Dermis blood vessel endothelial cell (primary cell): ENCODE measurements around the gene TMPRSS13. TPM values are rescaled to one million over a fixed set of nuclear protein-coding genes. Genes with fewer than 3 reads are reported as not detected.
"Not testable (repeated sequence)": the region's sequence is repeated elsewhere in the genome, so short reads cannot be mapped to it uniquely, and the experiment has no call there.

Experiments used
- DNase-seq: peaks from one replicate; pipeline ENCODE4 v3.0.0; 2010
- total RNA-seq: library from RNA; depleted of rRNA; stranded (reverse); fragments of >200 nt; gene quantifications from 2 replicates; pipeline ENCODE4 v1.2.3, GENCODE V29; 2014

Gene TMPRSS13
- total RNA-seq, 1 donor from 2014 or later, result not detected

DNA sequence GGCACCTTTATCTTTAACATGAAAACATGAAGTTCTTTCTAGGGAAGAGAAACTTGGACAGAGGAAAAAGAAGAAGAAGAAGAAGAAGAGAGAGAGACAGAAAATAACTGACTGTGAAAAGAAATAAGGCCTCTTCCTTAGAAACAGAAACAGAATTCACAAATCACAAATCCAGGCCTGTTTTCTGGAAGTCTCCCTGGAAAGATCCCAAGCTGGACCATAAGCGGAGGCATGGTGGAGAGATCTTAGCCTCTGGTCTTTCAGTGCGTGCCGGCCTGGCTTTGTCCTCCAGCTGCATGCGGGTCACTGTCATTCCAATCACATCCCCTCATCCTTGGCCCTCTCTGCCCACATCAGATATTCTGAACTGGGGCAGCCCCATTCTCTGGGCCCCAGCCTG is 59.6 kb downstream of the TMPRSS13 start:
- no peak for DNase-seq

DNA sequence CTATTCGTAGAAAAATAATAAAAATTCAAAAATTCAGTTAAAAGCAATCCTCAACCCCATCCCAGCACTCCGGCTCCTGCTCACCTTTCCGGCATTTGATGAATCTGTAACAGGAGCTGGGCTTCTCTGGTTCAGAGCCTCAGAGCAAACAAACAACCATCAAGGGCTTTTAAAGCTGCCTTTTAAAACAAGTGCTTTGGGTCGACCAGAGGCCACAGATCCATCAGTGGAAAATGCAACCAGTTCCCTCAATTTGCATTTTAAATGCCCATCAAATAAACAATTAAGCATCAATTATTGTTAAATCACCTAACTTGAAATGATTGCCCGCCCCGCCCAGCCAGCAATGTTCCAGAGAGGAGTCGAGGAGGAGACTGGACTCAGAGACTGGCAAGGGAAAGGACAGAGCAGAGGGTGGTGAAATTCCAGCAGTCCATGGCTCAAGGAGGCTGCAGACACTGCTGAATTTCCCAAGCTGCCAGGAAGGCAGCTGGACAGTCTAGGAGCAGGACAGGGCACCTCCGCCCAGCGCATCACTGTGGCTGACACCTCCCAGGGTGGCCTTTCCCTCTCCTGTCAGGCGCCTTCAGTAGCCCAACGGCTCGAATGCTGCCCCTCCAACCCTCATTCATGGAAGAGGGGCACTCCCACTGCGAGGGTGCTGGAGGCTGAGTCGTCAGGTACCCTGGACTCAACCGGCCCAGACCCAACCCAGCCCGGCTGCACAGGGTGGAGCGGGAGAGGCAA is 60.2 kb downstream of the TMPRSS13 start:
- no peak for DNase-seq

DNA sequence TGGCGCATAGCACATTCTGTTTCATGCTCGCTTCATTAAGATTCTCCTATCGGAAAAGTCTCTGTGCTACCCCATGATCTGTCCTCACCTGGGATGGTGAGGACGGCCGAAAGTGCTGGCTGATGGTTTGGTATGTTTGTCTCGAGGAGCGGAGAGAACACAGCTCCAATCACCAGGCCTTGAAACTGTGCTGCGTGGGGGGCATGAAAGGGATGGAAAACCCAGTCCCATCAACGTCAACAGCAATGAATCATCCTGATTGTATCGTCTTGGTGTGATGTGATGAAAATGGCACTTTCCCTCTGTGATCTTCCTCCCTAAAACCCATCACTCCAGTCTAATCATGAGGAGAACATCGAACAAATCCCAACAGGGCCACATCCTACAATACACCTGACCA is 61.1 kb downstream of the TMPRSS13 start:
- no peak for DNase-seq

DNA sequence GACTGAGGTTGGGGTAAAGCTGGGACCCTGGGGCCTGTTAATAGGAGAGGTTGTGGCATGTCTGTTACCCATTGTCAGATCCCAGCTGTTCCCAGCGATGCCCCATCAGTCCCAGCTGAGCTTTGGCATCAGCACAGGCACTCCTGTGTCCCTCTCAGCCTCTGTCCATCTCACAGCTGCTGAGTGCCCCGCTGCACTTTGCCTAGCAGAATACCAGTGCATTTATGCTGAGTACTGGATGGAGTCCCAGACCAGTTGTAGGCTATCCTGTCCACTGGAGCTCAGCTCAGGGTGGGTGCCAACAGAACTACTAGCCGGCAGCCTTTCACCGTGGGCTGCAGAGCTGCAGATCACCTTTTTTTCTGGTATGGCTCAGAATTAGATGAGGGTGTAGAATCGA is 62.7 kb downstream of the TMPRSS13 start:
- no peak for DNase-seq

DNA sequence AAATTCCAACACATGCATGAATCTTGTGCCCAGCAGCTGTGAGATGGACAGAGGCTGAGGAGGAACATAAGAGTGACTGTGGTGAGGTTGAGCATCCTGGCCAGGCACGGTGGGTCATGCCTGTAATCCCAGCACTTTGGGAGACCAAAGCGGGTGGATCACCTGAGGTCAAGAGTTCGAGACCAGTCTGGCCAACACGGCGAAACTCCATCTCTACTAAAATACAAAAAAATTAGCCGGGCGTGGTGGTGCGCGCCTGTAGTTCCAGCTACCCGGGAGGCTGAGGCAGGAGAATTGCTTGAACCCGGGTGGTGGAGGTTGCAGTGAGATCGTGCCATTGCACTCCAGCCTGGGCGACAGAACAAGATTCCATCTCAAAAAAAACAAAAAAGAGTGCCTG is 63.7 kb downstream of the TMPRSS13 start:
- not testable (repeated sequence) for DNase-seq

DNA sequence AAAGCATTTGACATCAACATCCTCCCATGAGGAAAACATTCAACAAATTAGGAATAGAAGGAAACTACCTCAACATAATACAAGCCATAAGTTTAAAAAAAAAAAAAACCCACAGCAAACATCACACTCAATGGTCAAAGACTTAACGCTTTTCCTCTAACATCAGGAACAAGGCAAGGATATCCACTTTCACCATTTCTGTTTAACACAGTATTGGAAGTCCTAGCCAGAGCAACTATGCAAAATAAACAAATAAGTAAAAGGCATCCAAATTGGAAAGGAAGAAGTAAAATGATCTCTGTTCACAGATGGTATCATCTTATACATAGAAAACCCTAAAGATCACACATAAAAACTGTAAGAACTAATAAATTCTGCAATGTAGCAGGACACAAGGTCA is 65.8 kb downstream of the TMPRSS13 start:
- no peak for DNase-seq

DNA sequence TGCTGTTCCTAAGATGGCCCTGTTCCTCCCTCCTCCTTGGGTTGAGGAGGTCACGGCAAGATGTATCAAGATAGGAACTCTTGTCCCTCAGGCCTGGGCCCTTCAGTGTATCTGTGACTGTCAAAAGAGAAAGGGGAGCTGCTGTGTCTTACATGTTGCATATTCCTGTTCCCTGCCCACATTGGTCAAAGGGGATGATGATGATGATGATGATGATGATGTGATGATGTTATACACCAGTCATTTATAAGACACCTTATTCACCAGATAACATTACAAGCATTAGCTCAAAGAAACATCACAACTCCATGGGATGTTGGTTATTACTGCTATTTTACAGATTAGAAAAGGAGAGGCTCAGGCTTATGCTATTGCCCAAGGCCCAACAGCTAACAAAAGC is 66.4 kb downstream of the TMPRSS13 start:
- no peak for DNase-seq

DNA sequence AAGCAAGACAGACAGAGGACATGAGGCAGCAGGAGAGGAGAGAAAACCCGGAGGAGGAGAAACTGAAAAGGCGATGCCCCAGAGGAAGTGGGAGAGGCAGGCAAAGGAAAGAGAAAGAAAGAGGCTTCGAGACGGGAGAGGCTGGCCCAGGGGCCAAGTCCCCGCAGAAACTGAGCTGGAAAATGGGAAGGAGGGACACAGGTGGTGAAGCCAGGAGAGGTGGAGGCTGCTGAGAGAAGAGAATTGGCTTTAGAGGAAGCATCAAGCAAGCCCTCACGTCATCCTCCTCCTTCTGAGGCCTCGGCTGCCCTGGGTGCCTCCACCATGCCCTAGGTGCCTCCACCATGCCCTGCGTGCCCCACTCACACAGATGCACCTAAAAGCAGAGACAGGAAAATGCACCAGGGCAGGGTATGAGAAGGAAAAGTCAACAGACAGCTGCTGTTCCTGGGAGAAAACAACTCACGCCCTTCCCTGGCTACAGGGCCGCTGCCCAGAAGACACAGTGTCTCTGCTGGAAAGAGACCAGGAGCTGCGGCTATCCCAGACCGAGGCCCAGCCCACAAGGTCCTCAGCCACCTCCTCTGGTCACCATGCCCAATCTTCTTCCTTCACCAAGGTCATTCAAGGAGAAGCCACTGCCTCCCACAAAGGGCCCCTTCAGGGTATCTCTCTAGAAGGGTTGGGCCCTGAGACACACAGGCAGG is 67.0 kb downstream of the TMPRSS13 start:
- no peak for DNase-seq

DNA sequence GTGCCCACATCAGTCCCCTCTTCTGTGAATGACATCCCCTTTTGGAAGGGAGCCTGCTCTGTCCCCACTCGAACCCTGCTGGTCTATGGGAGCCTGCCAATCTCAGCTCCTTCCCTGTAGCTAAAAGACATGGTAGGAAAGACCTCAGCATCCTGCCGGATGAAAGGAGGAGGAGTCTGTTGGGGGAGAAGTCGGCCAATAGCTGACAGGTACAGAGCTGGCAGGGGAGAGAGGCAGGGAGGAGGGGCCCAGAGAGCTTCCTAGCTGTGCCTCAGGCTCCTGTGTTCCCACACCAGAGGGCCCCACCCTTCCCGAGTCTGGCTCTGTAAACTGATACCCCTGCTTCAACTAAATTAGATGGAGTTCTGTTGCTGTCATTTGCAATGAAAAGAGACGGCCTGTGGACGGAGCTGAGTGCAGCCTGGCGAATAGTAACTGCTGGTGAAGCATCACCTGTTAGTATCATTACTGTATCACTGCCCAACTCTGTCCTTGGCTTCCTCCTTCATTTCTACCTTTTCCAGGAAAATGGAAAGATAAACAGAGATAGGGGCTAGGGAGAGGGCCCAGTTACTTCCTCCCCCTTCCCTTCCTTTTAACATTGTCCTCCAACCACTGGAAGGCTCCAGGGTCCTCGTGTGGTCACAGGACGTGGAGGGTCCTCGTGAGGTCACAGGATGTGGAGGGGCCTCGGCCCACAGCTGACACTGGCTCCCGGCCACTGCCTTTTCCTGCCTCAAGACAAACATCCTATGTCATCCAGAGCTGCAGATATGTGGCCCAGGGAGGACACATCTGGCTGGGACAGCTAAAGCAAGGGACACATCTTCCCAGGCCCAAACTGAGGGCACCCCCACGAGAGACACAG is 67.8 kb downstream of the TMPRSS13 start:
- no peak for DNase-seq

DNA sequence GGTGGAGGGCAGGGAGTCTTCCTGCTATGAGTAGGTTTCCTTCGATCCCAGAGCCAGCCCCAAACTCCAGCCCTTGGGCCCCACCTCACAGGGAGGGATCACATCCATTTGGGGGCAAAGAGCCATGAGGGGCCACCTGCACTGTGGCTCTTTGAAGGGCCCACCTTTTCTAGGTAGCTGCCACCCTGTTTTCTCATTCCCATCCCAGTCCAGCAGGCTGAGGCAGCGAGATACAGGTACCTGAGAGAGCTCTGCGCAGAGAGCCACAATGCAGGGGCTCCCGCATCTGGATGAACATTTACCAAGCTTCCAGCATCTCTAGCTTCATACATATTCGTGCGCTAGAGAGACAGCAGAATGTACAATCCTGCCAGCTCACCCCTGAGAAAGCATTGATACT is 69.1 kb downstream of the TMPRSS13 start:
- no peak for DNase-seq

DNA sequence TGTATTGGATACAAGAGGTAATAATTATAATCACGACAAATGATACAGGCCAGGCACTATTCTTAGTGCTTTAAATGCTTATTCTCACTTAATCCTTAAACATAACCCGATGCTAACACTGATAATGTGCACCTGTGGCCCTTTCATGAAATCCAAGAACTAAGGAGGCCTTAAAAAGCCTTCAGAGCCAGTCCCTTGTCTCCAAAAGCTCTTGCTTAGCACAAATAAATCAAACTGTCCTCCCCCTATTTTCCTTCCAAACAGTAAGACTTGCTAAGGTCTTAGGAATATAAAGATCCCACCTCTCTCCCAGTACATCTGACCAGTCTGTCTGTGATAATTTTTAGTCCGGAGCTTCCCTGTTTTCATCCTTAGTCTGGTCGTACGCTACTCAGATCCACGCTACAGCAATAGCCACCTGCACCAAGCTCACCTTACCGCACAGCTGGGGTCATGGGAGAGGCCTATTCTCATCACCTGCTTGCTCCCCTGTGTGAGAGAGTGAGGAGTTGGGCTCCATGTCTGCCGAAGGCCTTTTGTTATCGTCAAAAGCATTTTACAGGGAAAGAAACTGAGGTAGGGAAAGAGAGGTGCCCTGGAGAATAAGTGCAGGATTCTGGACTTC is 69.6 kb downstream of the TMPRSS13 start:
- DNase-seq, result no peak

DNA sequence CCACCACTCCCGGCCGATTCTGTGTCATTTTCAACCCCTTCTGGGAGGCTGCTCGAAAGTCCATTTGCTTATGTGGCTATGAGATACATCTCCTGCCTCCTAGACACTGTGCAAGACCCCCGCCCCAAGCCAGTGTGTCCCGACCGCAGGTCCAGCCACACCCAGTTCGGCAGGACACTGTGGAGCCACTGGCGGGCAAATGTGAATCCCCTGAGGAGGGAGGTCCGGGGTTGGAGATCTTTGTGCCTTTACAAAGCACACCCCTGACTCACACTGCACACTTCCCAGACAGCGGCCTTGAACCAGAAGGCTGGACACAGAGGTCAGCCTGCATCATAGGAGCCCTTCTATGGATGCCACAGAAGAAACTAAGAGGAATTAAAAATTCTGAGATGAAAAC is 70.1 kb downstream of the TMPRSS13 start:
- no peak for DNase-seq

DNA sequence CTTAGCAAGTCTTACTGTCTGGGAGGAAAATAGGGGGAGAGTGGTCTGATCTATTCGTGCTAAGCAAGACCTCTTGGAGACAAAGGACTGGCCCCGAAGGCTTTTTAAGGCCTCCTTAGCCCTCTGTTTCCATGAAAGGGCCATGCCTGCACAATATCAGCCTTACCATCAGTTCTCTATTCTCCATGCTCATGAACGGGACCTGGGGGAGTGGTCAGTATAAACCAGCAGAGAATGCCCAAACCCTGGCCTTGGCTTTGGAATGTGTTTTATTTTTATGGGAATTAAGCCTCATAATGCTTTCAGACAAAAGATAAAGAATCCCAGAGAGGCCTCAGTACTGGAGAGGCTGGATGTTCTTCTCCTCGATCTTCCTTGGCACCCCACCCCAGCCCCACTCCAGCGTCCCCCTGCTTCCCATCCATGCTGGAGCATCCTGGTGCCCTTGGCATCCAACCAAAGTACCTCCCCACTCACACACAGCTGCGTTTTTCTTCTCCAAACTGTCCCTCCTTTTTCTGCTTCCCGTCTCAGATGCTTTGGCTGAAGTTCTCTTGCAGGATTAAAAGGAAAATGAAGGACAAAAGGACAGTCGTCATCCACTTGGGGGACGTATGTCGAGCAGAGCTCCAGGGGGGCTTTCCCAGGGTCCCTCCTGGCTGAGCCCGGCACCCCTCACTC is 71.3 kb downstream of the TMPRSS13 start:
- DNase-seq, result no peak

DNA sequence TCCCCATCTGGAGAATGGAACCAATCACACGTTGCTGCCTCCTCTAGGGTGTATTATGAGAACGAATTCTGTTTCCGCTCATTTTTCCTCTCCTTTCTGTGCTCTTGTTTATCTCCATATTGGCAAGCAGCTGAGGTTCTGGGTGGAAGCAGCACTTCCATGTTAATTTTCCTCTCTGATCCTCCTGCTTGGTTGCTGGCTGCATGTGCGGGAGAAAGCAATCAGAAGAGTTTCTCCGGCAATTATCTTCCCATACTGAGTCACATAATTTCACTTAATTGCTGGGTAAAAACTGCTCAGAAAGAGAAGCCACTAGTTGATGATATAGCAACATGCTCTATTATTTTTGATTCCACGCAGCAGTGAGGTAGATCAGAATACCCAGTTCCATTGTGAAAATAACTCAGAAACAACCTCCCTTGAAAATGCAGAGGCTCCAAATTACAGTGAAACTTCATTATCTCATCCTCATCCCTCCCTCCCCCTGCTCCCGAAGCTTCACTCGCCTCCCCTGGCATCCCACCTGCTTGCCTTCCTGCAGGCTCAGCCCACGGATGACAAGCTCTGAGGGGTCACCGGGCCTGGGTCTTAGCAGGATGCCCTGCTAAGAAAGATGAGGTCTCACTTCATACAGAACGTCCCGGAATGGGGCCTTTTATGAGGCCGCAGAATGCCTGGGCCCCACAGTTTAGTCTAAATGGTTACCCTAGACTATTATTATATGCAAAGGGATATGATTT is 73.1 kb downstream of the TMPRSS13 start:
- DNase-seq, result no peak

DNA sequence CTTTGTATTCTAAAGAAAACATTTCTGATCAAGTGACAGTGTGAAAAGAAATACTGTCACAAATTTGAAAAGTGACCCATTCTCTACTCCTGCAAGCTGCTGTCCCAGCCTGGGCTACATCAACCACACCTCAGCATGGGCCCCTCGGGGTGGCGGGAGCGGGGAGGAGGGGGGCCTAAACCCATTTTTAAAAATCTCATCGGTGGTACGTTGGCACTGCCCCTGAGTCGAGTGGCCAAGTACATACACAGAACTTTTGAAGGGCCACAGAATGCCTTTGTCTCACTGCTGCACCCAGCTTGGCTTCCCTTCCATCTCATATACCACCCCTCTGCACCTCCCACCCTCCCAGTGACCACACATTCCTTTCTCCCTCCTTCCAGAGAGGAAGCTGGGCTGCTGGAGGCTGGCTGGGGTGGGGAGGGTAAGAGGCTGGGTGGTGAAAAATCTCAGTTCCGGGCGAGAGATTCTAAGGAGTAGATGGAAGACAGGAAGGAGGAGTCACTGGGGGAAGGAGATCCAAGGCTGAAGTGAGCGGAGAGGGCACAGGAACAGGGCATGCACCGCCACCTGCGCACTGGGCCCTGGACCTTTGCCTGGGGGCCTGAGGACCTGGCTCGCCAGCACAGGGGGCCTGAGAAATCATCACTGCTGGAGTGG is 73.9 kb downstream of the TMPRSS13 start:
- DNase-seq, result no peak

DNA sequence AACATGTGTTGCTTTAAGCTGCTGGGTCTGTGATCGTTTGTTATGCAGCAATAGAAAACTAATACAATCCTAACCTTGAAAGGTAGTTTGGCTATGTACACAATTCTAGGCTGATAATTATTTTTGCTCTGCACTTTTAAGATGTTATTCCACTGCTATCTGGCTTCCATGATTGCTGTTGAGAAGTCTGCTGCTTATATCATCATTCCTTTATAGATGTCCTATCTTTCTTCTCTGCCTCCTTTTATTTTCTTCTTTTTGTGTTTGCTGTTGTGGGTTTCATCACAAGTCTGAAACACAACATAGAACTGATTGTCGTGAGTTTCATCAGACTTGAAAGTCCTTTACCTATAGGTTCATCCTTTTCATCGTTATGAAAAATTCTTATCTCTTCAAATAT is 76.9 kb downstream of the TMPRSS13 start:
- DNase-seq, result no peak

DNA sequence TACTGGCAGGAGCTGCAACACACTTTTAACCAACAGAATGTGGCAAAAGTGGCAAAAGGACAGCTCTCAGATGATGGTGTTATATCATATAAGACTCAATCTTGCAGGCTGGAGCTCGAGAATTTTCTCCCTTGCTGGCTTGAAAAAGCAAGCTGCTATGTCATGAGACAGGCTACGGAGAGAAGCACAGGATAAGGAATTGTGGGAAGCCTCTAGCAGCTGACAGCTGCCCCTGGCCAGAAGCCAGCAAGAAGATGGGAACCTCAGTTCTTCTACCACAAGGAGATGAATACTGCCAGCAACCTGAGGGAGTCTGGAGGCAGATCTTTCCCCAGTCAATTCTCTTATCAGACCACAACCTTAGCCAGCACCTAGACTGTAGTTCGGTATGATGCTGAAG is 77.3 kb downstream of the TMPRSS13 start:
- DNase-seq, result no peak

DNA sequence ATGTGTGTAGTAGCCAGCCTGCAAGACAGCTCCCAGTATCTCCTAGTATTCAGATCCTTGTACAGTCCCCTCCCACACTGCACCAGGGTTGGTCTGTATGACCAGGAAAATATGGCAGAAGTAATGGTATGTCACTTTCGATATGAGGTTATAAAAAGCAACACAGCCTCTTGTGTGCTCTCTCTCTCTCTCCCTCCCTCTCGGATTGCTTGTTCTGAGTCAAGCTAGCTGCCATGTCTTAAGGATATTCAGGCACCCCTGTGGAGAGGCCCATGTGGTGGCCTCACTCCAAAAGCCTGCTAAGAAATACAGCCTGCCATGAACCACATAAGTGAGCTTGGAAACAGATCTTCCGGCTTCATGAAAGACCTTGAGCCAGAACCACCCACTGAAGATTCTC is 78.1 kb downstream of the TMPRSS13 start:
- no peak for DNase-seq
